ENCODE results near the gene PPP1R26. TPM values are rescaled to one million over a fixed set of nuclear protein-coding genes. Genes with fewer than 3 reads are reported as not detected.
"Not testable (repeated sequence)": the region's sequence is repeated elsewhere in the genome, so short reads cannot be mapped to it uniquely, and the experiment has no call there.

PPP1R26 gene
- total and polyA plus RNA-seq, 2 experiments from 2014 or later, result 10.7 to 49.8 TPM

DNA sequence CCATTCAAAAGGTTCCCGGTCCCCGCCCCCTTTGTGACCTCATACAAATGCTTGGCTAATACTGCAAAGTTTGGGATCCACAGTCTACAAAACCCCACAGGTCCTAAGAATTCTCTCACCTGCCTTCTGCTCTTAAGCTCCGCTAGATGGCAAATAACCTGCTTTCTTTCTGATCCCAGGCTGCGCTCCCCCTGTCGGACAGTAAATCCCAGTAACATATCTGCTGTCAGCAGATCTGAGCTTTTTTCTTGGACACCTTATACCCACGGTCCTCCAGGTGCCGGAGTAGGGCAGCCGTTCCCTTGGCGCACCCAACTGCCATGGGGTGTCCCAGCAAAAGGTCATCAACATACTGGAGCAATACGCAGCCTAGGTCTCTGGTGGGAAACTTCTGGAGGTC lies 39.0 kb upstream of the PPP1R26 start:
- Histone ChIP-seq H3K4me2 (no peak overlapping the region), H3K27ac (ENCODE audit: low read depth) (no peak overlapping the region), H3K4me3 (no peak overlapping the region), H2AFZ (no peak overlapping the region), H3K36me3 (ENCODE audit: insufficient read depth) (no peaks in the 10 kb centered on the region), H3F3A (replicated peaks; ENCODE audit: low read depth) (no peaks in the 10 kb centered on the region), H3K9me2 (ENCODE audit: insufficient read depth) (no peaks in the 10 kb centered on the region), H3K4me1 (ENCODE audit: insufficient read depth) (no peaks in the 10 kb centered on the region), H4K20me1 (replicated peaks; ENCODE audit: insufficient read depth) (no peaks in the 10 kb centered on the region), H3K27me3 (ENCODE audit: insufficient read depth) (no peaks in the 10 kb centered on the region), H3K79me2 (replicated peaks; ENCODE audit: insufficient read depth) (no peaks in the 10 kb centered on the region)
- Mint-ChIP-seq H3K27me3 (ENCODE audit: insufficient read depth, low read depth, poor library complexity) (peaks cover 4% of the 10 kb centered on the region), H3K27ac (no peak overlapping the region), H3K9me3 (peaks cover 30% of the 10 kb centered on the region), H3K36me3 (ENCODE audit: low read depth) (peaks cover 15% of the 10 kb centered on the region; the same call in 2 of the 3 replicates), H3K4me1 (peaks cover 15% of the 10 kb centered on the region; the same call in 2 of the 3 replicates), H3K4me3 (no peak overlapping the region)
- ATAC-seq, result no peak
- DNase-seq (ENCODE audit: low spot score), result peak; percentile 28
- TF ChIP-seq STAT1 (IDR thresholded peaks at IDR 0.05; ENCODE audit: unreplicated experiment), result no peak
- TF ChIP-seq, protein P1, sequence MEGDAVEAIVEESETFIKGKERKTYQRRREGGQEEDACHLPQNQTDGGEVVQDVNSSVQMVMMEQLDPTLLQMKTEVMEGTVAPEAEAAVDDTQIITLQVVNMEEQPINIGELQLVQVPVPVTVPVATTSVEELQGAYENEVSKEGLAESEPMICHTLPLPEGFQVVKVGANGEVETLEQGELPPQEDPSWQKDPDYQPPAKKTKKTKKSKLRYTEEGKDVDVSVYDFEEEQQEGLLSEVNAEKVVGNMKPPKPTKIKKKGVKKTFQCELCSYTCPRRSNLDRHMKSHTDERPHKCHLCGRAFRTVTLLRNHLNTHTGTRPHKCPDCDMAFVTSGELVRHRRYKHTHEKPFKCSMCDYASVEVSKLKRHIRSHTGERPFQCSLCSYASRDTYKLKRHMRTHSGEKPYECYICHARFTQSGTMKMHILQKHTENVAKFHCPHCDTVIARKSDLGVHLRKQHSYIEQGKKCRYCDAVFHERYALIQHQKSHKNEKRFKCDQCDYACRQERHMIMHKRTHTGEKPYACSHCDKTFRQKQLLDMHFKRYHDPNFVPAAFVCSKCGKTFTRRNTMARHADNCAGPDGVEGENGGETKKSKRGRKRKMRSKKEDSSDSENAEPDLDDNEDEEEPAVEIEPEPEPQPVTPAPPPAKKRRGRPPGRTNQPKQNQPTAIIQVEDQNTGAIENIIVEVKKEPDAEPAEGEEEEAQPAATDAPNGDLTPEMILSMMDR (conservative IDR thresholded peaks at IDR 0.05; ENCODE audit: low read depth in 2 of 2), result peak in 1 of 2 experiments; percentile 40; a peak in 3 of 4 replicates

DNA sequence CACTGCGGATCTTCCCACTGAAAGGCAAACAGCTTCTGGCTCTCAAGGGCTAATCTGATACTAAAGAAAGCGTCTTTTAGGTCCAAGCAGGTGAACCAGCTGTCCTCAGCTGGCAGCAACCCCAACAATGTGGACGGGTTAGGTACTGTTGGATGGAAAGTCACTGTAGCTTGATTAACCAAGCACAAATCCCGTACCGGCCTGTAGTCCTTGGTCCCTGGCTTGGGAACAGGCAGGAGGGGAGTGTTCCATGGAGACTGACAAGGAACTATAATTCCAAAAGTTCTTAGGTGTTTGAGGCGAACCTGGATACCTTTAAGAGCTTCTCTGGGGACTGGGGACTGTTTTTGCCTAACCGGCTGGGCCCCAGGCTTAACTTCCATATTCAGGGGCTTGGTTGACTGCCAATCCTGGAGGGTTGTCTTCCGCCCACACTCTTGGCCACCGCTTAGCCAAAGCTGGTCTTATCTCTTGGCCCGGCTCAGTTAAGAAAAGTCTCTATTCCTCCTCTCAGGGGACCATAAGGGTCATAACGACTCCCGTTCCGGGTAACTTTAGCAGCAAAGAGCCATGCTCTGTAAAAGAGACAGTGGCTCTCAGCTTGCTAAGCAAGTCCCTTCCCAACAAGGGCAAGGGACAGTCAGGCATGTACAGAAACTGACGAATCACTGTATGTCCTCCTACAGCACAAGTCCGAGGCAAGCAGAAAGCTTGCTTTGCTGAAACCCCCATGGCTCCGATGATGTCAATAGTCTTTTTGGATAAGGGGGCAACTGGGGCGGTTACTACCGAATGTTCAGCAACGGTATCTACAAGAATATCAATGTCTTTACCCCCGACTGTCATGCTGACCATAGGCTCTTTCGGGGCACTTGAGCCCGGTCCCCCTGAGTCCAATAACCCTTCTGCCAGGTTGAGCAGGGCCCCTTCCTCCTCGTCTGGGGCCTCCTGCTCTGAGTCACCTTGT lies 38.2 kb upstream of the PPP1R26 start:
- H3K27ac ChIP-seq (ENCODE audit: low read depth); H3K4me2 ChIP-seq; H3K36me3 ChIP-seq (ENCODE audit: insufficient read depth); H3K4me3 Mint-ChIP-seq; H3K79me2 ChIP-seq (replicated peaks; ENCODE audit: insufficient read depth); H3K27me3 Mint-ChIP-seq (ENCODE audit: insufficient read depth, low read depth, poor library complexity); H3K27ac Mint-ChIP-seq; H4K20me1 ChIP-seq (replicated peaks; ENCODE audit: insufficient read depth); ATAC-seq; H3K27me3 ChIP-seq (ENCODE audit: insufficient read depth); H2AFZ ChIP-seq; H3F3A ChIP-seq (replicated peaks; ENCODE audit: low read depth); H3K4me3 ChIP-seq; DNase-seq (ENCODE audit: low spot score); H3K4me1 ChIP-seq (ENCODE audit: insufficient read depth); H3K9me2 ChIP-seq (ENCODE audit: insufficient read depth): not testable (repeated sequence)
- Mint-ChIP-seq H3K36me3 (ENCODE audit: low read depth) (peaks cover 15% of the 10 kb centered on the region; the same call in 2 of the 3 replicates), H3K9me3 (peaks cover 23% of the 10 kb centered on the region), H3K4me1 (peaks cover 18% of the 10 kb centered on the region; the same call in 2 of the 3 replicates)

DNA sequence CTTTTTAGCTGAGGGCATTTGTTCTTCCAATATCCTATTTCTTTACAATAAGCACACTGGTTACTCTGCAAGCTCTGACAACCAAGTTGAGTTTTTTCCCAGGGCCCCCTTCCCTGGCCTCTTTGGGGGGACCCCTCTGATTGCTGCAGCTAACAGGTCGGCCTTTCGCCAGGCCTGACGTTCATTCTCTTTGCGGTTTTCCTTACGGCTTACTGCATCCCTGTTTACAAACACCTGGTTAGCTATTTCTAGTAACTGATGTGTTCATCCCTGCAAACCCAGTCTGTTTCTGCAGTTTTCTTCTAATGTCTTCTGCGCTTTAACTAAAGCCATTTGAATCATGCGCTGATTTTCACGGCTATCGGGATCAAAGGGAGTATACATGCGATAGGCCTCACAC lies 37.5 kb upstream of the PPP1R26 start:
- Mint-ChIP-seq H3K36me3 (ENCODE audit: low read depth) (peaks cover 13% of the 10 kb centered on the region; the same call in 2 of the 3 replicates), H3K27ac (no peak overlapping the region), H3K27me3 (ENCODE audit: insufficient read depth, low read depth, poor library complexity) (peaks cover 6% of the 10 kb centered on the region), H3K9me3 (peaks cover 17% of the 10 kb centered on the region), H3K4me3 (no peak overlapping the region), H3K4me1 (peaks cover 18% of the 10 kb centered on the region; the same call in 2 of the 3 replicates)
- Histone ChIP-seq H3F3A (replicated peaks; ENCODE audit: low read depth) (no peaks in the 10 kb centered on the region), H2AFZ (no peak overlapping the region), H3K27ac (ENCODE audit: low read depth) (no peak overlapping the region), H3K79me2 (replicated peaks; ENCODE audit: insufficient read depth) (no peaks in the 10 kb centered on the region), H3K4me1 (ENCODE audit: insufficient read depth) (no peaks in the 10 kb centered on the region), H3K36me3 (ENCODE audit: insufficient read depth) (no peaks in the 10 kb centered on the region), H3K9me2 (ENCODE audit: insufficient read depth) (no peaks in the 10 kb centered on the region), H3K27me3 (ENCODE audit: insufficient read depth) (no peaks in the 10 kb centered on the region), H4K20me1 (replicated peaks; ENCODE audit: insufficient read depth) (no peaks in the 10 kb centered on the region), H3K4me3 (no peak overlapping the region), H3K4me2 (no peak overlapping the region)
- ATAC-seq (no peak), DNase-seq (ENCODE audit: low spot score) (no peak)
- no peak for TF ChIP-seq ZNF114 (CRISPR knock-in tag; IDR thresholded peaks at IDR 0.05)
- no peak for TF ChIP-seq ZNF331 (CRISPR knock-in tag; IDR thresholded peaks at IDR 0.05; ENCODE audit: low read depth)
- TF ChIP-seq EZH2 (IDR thresholded peaks at IDR 0.05; ENCODE audit: low read depth, unreplicated experiment), result no peak
- no peak for TF ChIP-seq EZH2phosphoT487 (IDR thresholded peaks at IDR 0.05; ENCODE audit: unreplicated experiment)
- no peak for TF ChIP-seq JUNB (IDR thresholded peaks at IDR 0.05; ENCODE audit: unreplicated experiment)
- TF ChIP-seq POLR2AphosphoS5 (IDR thresholded peaks at IDR 0.05; ENCODE audit: low read depth), result no peak
- TF ChIP-seq CREB1 (CRISPR knock-in tag; IDR thresholded peaks at IDR 0.05; ENCODE audit: low read depth), result no peak
- TF ChIP-seq, protein P2, sequence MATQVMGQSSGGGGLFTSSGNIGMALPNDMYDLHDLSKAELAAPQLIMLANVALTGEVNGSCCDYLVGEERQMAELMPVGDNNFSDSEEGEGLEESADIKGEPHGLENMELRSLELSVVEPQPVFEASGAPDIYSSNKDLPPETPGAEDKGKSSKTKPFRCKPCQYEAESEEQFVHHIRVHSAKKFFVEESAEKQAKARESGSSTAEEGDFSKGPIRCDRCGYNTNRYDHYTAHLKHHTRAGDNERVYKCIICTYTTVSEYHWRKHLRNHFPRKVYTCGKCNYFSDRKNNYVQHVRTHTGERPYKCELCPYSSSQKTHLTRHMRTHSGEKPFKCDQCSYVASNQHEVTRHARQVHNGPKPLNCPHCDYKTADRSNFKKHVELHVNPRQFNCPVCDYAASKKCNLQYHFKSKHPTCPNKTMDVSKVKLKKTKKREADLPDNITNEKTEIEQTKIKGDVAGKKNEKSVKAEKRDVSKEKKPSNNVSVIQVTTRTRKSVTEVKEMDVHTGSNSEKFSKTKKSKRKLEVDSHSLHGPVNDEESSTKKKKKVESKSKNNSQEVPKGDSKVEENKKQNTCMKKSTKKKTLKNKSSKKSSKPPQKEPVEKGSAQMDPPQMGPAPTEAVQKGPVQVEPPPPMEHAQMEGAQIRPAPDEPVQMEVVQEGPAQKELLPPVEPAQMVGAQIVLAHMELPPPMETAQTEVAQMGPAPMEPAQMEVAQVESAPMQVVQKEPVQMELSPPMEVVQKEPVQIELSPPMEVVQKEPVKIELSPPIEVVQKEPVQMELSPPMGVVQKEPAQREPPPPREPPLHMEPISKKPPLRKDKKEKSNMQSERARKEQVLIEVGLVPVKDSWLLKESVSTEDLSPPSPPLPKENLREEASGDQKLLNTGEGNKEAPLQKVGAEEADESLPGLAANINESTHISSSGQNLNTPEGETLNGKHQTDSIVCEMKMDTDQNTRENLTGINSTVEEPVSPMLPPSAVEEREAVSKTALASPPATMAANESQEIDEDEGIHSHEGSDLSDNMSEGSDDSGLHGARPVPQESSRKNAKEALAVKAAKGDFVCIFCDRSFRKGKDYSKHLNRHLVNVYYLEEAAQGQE (IDR thresholded peaks at IDR 0.05; ENCODE audit: unreplicated experiment), result no peak

Data from GM23338 (cell line).